Testis (tissue), 2 donors: ENCODE results near the gene MYO5B.

ENCODE experiments used
- CTCF ChIP-seq, 3 experiments: fragments of 450-650 bp in 2 of 3; fragments of 200-600 bp in 1 of 3; sonication (generic) in 1 of 3; IDR thresholded peaks; one replicate each; pipeline ENCODE4 v1.5.1; 2016 to 2019; ENCODE audit warnings: antibody characterized with exemption in 3 of 3, mild to moderate bottlenecking in 2 of 3, moderate library complexity in 1 of 3
- POLR2A ChIP-seq: fragments of 450-650 bp; IDR thresholded peaks from one replicate; pipeline ENCODE4 v1.6.1; 2017; ENCODE audit warnings: antibody characterized with exemption, mild to moderate bottlenecking, moderate library complexity

- TF ChIP-seq POLR2A, result no peak
- no peak for TF ChIP-seq CTCF (IDR thresholded peaks at IDR 0.05)
Observed at GRCh38 chr18:49819823-49820671, 374.9 kb downstream of the MYO5B start.
